H9 (cell line): Measurements from ENCODE around the gene RTL3. TPM values are rescaled to one million over a fixed set of nuclear protein-coding genes. Genes with fewer than 3 reads are reported as not detected.

Source experiments
- DNase-seq: peaks from one replicate; pipeline ENCODE4 v3.0.0-alpha.2; 2017
- H2AFZ ChIP-seq: one replicate; pipeline ENCODE4 v1.6.1; 2013; ENCODE audit warnings: mild to moderate bottlenecking, low read length, control low read depth, moderate library complexity
- H2AK5ac ChIP-seq: 2 replicates; pipeline ENCODE4 v1.6.1; 2013; ENCODE audit warnings: low read length, control low read depth, mixed read lengths; ENCODE audit not compliant: insufficient read length
- H2BK120ac ChIP-seq: one replicate; pipeline ENCODE4 v1.6.1; 2013; ENCODE audit warnings: low read depth, mild to moderate bottlenecking, low read length, control low read depth, inconsistent platforms; ENCODE audit not compliant: poor library complexity, severe bottlenecking
- H2BK12ac ChIP-seq: 2 replicates; pipeline ENCODE4 v1.6.1; 2013; ENCODE audit warnings: low read length, control low read depth, mixed read lengths, low read depth; ENCODE audit not compliant: insufficient read length
- H2BK15ac ChIP-seq: 2 replicates; pipeline ENCODE4 v1.6.1; 2013; ENCODE audit warnings: low read depth, low read length, control low read depth
- H2BK20ac ChIP-seq: one replicate; pipeline ENCODE4 v1.6.1; 2013; ENCODE audit warnings: low read depth, mild to moderate bottlenecking, low read length, control low read depth, inconsistent platforms; ENCODE audit not compliant: poor library complexity, severe bottlenecking
- H2BK5ac ChIP-seq: 2 replicates; pipeline ENCODE4 v1.6.1; 2013; ENCODE audit warnings: low read length, control low read depth, mixed read lengths; ENCODE audit not compliant: insufficient read length
- H3K14ac ChIP-seq: 2 replicates; pipeline ENCODE4 v1.6.1; 2013; ENCODE audit warnings: low read length, control low read depth; ENCODE audit not compliant: insufficient read depth
- H3K18ac ChIP-seq: 2 replicates; pipeline ENCODE4 v1.6.1; 2013; ENCODE audit warnings: low read depth, mild to moderate bottlenecking, mixed read lengths, low read length, control low read depth; ENCODE audit not compliant: insufficient read length
- H3K23ac ChIP-seq: 2 replicates; pipeline ENCODE4 v1.6.1; 2013; ENCODE audit warnings: low read length, control low read depth, mixed read lengths, low read depth; ENCODE audit not compliant: insufficient read length
- H3K23me2 ChIP-seq: 2 replicates; pipeline ENCODE4 v1.6.1; 2013; ENCODE audit warnings: low read depth, mild to moderate bottlenecking, mixed read lengths, low read length, control low read depth; ENCODE audit not compliant: insufficient read length, poor library complexity, severe bottlenecking
- H3K27ac ChIP-seq: 2 replicates; pipeline ENCODE4 v1.5.1; 2013; ENCODE audit warnings: low read length, control low read depth, mixed read lengths, low read depth; ENCODE audit not compliant: insufficient read length
- H3K27me3 ChIP-seq: 2 replicates; pipeline ENCODE4 v1.6.1; 2013; ENCODE audit warnings: low read length, control low read depth, inconsistent platforms; ENCODE audit not compliant: insufficient read depth
- H3K4ac ChIP-seq: 2 replicates; pipeline ENCODE4 v1.6.1; 2013; ENCODE audit warnings: low read depth, mild to moderate bottlenecking, control low read depth, inconsistent platforms, low read length, moderate library complexity
- H3K4me1 ChIP-seq: 2 replicates; pipeline ENCODE4 v1.6.1; 2013; ENCODE audit warnings: low read length, control low read depth, inconsistent platforms; ENCODE audit not compliant: insufficient read depth
- H3K4me2 ChIP-seq: 2 replicates; pipeline ENCODE4 v1.6.1; 2013; ENCODE audit warnings: low read length, control low read depth, mixed read lengths; ENCODE audit not compliant: insufficient read length, insufficient read depth
- H3K56ac ChIP-seq: 2 replicates; pipeline ENCODE4 v1.6.1; 2013; ENCODE audit warnings: low read depth, mild to moderate bottlenecking, mixed read lengths, low read length, control low read depth; ENCODE audit not compliant: insufficient read length
- H3K79me1 ChIP-seq: 2 replicates; pipeline ENCODE4 v1.6.1; 2013; ENCODE audit warnings: low read depth, mild to moderate bottlenecking, moderate library complexity, low read length, control low read depth, inconsistent platforms; ENCODE audit not compliant: insufficient read depth, poor library complexity, severe bottlenecking
- H3K79me2 ChIP-seq: 2 replicates; pipeline ENCODE4 v1.6.1; 2013; ENCODE audit warnings: low read length, control low read depth, inconsistent platforms; ENCODE audit not compliant: insufficient read depth
- H3K9ac ChIP-seq: 2 replicates; pipeline ENCODE4 v1.6.1; 2013; ENCODE audit warnings: low read length, control low read depth, mixed read lengths; ENCODE audit not compliant: insufficient read length; ENCODE audit errors: extremely low read depth
- H3K9me3 ChIP-seq: one replicate; pipeline ENCODE4 v1.6.1; 2013; ENCODE audit warnings: low read depth, low read length, inconsistent platforms; ENCODE audit not compliant: control insufficient read depth
- H3T11ph ChIP-seq: one replicate; pipeline ENCODE4 v1.6.1; 2013; ENCODE audit warnings: mild to moderate bottlenecking, low read length, control low read depth, inconsistent platforms
- H4K20me1 ChIP-seq: one replicate; pipeline ENCODE4 v1.6.1; 2013; ENCODE audit not compliant: control insufficient read depth, insufficient read length, insufficient read depth
- H4K5ac ChIP-seq: 2 replicates; pipeline ENCODE4 v1.6.1; 2013; ENCODE audit warnings: low read depth, mild to moderate bottlenecking, mixed read lengths, low read length, control low read depth; ENCODE audit not compliant: insufficient read length
- H4K8ac ChIP-seq: replicated peaks from 2 replicates; pipeline ENCODE4 v1.6.1; 2013; ENCODE audit warnings: low read length, control low read depth, mixed read lengths, low read depth; ENCODE audit not compliant: insufficient read length
- H4K91ac ChIP-seq: 2 replicates; pipeline ENCODE4 v1.6.1; 2013; ENCODE audit warnings: low read depth, mild to moderate bottlenecking, moderate library complexity, mixed read lengths, low read length, control low read depth; ENCODE audit not compliant: insufficient read length
- H3K27ac Mint-ChIP-seq, 3 experiments: 2 replicates in 2 of 3; 3 replicates in 1 of 3; pipeline ENCODE4 v1.8.0; 2020 to 2021; ENCODE audit warnings: mixed read lengths in 3 of 3, mild to moderate bottlenecking in 1 of 3, moderate library complexity in 1 of 3
- H3K27me3 Mint-ChIP-seq: 2 replicates; pipeline ENCODE4 v1.8.0; 2021; ENCODE audit warnings: low read depth, mild to moderate bottlenecking, moderate library complexity, mixed read lengths
- H3K36me3 Mint-ChIP-seq, 3 experiments: 2 replicates in 2 of 3; 3 replicates in 1 of 3; pipeline ENCODE4 v1.8.0; 2020 to 2021; ENCODE audit warnings: low read depth in 3 of 3, mixed read lengths in 3 of 3; ENCODE audit not compliant: insufficient read depth in 1 of 3
- H3K4me1 Mint-ChIP-seq, 2 experiments: 2 replicates each; pipeline ENCODE4 v1.8.0; 2020; ENCODE audit warnings: mixed read lengths in 2 of 2
- H3K4me3 Mint-ChIP-seq, 2 experiments: 2 replicates in 1 of 2; 3 replicates in 1 of 2; pipeline ENCODE4 v1.8.0; 2020 to 2021; ENCODE audit warnings: mild to moderate bottlenecking in 2 of 2, mixed read lengths in 2 of 2, moderate library complexity in 1 of 2
- H3K9me3 Mint-ChIP-seq, 2 experiments: 2 replicates in 1 of 2; 3 replicates in 1 of 2; pipeline ENCODE4 v1.8.0; 2020; ENCODE audit warnings: mild to moderate bottlenecking in 2 of 2, mixed read lengths in 2 of 2, moderate library complexity in 1 of 2
- WGBS: extraction: QIAGEN DNeasy Blood & Tissue Kit; methylation state at CpG from one replicate; pipeline ENCODE4 v1.1.7; 2013; ENCODE audit warnings: missing lambda C conversion rate, low lambda C conversion rate, mixed read lengths; ENCODE audit not compliant: insufficient read length; ENCODE audit errors: extremely low coverage; 5-methylcytosine and 5-hydroxymethylcytosine counted together
- total RNA-seq: library from RNA; stranded (reverse); gene quantifications from 2 replicates; pipeline ENCODE4 v1.2.1, GENCODE V29; 2021
- TF ChIP-seq, protein P1 (sequence below): fragments of 200-600 bp; sonication (generic); conservative IDR thresholded peaks from 3 replicates; pipeline ENCODE4 v1.8.0; 2021; ENCODE audit warnings: antibody characterized with exemption, mild to moderate bottlenecking

The RTL3 gene
- total RNA-seq, 1 experiment from 2014 or later: not detected

DNA sequence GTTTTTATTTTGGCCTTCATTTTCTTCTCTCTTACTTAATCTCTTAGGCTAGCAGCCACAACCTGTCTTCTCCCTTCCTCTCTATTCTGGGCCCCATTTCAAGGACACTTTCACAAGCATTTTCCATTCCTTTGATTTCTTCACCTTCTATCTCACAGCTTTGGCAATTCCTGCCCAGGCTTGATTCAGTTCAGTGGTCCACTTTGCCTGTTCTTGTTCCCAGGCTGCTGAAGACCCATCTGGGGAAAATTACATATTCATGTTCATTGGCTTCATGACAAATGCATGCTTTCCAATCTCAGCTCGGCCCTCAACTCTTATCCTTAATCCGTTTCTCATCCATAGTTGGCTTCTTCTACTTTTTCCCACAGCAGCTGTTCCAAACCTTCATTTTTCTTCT is 49.7 kb upstream of the RTL3 start:
- Mint-ChIP-seq H3K27me3 (no peaks in the 10 kb centered on the region), H3K27ac (no peak overlapping the region), H3K4me3 (no peak overlapping the region), H3K36me3 (peaks cover 0 to 3% (median 0%) of the 10 kb centered on the region in 3 experiments; a peak in 1 of 7 replicates), H3K4me1 (no peaks in the 10 kb centered on the region), H3K9me3 (peaks cover 53 to 54% of the 10 kb centered on the region in 2 experiments)
- no peak overlapping the region for H3K56ac ChIP-seq
- TF ChIP-seq, protein P1, sequence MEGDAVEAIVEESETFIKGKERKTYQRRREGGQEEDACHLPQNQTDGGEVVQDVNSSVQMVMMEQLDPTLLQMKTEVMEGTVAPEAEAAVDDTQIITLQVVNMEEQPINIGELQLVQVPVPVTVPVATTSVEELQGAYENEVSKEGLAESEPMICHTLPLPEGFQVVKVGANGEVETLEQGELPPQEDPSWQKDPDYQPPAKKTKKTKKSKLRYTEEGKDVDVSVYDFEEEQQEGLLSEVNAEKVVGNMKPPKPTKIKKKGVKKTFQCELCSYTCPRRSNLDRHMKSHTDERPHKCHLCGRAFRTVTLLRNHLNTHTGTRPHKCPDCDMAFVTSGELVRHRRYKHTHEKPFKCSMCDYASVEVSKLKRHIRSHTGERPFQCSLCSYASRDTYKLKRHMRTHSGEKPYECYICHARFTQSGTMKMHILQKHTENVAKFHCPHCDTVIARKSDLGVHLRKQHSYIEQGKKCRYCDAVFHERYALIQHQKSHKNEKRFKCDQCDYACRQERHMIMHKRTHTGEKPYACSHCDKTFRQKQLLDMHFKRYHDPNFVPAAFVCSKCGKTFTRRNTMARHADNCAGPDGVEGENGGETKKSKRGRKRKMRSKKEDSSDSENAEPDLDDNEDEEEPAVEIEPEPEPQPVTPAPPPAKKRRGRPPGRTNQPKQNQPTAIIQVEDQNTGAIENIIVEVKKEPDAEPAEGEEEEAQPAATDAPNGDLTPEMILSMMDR: no peak
- H4K20me1 ChIP-seq: no peaks in the 10 kb centered on the region
- no peak overlapping the region for H2BK5ac ChIP-seq
- no peak overlapping the region for H4K91ac ChIP-seq
- no peaks in the 10 kb centered on the region for H3K79me2 ChIP-seq
- H2BK15ac ChIP-seq: no peak overlapping the region
- H2BK20ac ChIP-seq: no peak overlapping the region
- WGBS: no CpG with 5 or more reads among the region's 2 CpGs
- DNase-seq: no peak
- H2BK12ac ChIP-seq: no peak overlapping the region
- no peak overlapping the region for H3K23ac ChIP-seq
- H3K23me2 ChIP-seq: no peaks in the 10 kb centered on the region
- H3K18ac ChIP-seq: no peak overlapping the region
- H2BK120ac ChIP-seq: no peak overlapping the region
- no peak overlapping the region for H3T11ph ChIP-seq
- no peak overlapping the region for H3K14ac ChIP-seq
- no peaks in the 10 kb centered on the region for H3K79me1 ChIP-seq
- H3K4me2 ChIP-seq: no peak overlapping the region
- H3K9ac ChIP-seq: no peak overlapping the region
- H2AFZ ChIP-seq: no peak overlapping the region
- H4K5ac ChIP-seq: no peak overlapping the region
- no peak overlapping the region for H3K4ac ChIP-seq
- H2AK5ac ChIP-seq: no peak overlapping the region
- H3K4me1 ChIP-seq: no peaks in the 10 kb centered on the region
- no peak overlapping the region for H4K8ac ChIP-seq
- H3K9me3 ChIP-seq: no peaks in the 10 kb centered on the region
- no peaks in the 10 kb centered on the region for H3K27me3 ChIP-seq
- H3K27ac ChIP-seq: no peak overlapping the region
